Femur (tissue), 1 donor: ENCODE measurements around the gene ZNF385C.

Experiments
- DNase-seq: peaks from one replicate; pipeline ENCODE4 v3.0.0-alpha.2; 2017

Gene ZNF385C

DNA sequence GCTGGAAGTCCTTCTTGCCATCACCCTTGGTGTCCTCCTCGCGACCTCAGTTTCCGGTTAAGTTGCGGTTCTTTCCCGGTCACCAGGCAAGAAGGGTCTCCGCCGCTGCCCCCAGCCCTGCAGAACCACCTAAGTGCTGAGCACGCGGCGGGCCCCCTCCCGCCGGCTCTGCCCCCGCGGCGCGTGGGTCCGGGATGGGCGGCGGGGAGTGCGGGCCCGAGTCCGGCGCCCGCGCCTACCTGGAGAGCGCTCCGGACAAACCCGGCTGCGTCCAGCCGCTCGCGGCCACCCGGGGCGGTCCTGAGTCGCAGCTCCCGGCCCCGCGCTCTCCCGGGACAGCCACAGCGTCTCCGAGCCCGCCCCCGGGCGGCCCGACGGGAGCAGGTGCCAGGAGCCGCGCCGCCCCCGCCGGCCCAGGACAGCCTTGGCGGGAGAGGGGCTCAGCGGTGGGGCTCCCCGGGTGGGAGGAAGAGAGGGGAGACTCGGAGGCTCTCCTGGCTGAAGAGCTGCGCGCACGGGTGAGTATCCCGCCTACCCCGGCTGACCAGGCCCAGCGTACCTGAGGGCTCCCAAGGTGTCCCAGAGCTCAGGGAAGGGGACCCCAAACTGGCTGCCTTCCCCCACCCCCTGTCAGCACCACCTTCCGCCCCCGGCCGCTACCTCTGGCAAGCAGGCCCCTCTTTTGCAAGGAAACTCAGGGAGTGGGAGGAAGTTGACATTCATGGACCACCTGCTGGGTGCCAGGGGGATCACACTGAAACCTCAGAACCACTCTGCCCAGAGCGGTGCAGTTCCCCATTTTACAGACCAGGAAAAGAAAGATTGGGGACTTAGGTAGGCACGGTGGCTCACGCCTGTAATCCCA lies 25.7 kb downstream of the ZNF385C start:
- no peak for DNase-seq

DNA sequence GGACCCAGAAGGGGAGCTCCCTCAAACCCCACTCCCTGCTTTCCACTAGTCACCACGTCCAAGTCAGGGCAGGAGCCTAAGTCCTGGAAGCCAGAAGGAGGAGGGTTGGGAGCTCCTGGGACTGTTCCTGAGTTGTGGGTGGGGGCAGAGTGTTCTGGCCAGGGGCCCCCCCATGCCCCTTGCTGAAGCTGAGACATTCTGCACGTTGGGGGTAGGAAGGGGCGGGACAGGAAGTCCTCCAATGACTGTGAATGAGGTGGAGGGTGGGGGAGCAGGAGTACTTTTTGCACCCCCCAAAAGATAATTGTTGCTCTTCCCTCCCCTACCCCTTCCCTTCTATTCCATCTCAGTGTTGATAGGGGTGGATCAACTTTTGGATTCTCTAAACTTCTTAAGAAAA lies 26.5 kb downstream of the ZNF385C start:
- DNase-seq = no peak

DNA sequence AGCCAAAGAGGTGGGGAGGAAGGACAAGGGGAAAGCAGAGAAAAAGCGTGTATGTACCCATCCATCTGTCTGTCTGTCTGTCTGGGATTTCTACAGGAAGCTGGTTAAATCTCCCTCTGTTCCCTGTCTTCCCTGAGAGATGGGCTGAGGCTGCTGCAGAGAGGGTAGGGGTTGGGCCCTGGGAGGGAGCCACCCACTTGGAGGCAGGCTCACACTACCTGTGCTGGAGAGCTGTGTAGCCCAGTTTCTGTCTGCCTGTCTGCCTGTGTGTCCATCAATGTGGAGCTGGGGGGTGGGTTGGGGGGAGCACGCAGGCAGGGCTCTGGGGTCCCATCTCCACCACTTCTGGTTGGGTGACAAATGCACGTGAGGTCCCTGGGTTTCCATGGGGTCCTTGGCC lies 29.3 kb downstream of the ZNF385C start:
- DNase-seq = no peak

DNA sequence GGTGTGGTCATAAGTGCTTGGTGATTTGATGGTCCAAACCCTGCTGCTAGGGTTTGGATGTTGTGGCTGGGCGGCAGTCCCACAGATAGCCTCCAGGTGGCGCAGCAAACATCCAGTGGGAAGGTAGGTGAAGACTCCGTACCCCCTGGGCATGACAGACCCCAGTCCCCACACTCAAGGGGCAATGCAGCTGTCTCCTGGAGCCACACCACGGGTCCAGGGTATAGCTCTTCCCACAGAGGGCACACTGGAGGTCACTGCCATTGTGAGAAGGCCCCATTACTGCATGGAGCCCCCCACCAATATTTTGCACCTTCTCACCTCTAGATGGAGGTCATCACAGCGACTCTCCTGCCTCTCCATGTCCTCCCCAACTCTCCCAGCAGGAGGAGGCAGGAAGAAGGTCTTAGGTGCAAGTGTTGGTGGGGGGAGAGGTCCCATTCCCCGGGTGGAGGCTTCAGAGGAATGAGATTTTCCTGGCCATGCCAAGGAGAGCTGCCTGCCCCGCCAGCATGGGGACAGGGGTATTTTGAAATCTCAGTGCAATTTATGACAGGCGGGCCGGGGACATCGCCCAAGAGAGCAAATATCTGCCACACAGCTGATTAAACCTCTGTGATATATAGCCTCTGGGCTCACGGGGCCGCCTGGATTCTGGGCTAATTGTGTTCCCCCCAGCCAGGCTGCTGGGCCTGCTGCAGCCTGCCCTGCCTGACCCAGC lies 30.7 kb downstream of the ZNF385C start:
- DNase-seq = peak; percentile 68

GRCh38 chr17:42065201-42065600 lies 33.1 kb downstream of the ZNF385C start:
- DNase-seq = no peak

- no peak for DNase-seq
Measured at GRCh38 chr17:42062681-42063080, 35.6 kb downstream of the ZNF385C start.

- DNase-seq = no peak
Measured at GRCh38 chr17:42061646-42062487, 36.4 kb downstream of the ZNF385C start.

- no peak for DNase-seq
Measured at GRCh38 chr17:42060231-42060630, 38.0 kb downstream of the ZNF385C start.

GRCh38 chr17:42059815-42060214 lies 38.5 kb downstream of the ZNF385C start:
- no peak for DNase-seq

DNA sequence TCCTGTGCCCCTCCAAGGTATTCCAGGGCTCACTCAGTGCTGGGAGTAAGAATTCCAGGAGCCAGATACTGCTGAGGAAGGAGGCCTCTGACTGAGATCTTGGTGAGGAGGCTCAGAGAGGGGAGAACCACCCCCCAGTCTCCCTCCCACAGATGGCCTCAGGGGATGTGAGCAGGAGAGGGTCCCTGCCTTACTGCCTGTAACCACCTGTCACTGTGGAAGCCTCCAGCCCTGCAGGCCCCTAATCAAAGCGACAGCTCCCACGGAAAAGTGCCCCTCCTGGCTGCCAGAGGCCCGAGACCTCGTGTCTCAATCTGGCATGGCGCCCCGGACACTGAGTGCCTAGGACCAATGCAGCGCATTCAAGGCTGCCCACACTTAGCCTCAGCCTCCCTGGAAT lies 40.2 kb downstream of the ZNF385C start:
- no peak for DNase-seq

- DNase-seq = no peak
Measured at GRCh38 chr17:42056635-42057034, 41.6 kb downstream of the ZNF385C start.

GRCh38 chr17:42055496-42055895 lies 42.8 kb downstream of the ZNF385C start:
- DNase-seq = no peak

- DNase-seq = no peak
Measured at GRCh38 chr17:42055027-42055426, 43.2 kb downstream of the ZNF385C start.

DNA sequence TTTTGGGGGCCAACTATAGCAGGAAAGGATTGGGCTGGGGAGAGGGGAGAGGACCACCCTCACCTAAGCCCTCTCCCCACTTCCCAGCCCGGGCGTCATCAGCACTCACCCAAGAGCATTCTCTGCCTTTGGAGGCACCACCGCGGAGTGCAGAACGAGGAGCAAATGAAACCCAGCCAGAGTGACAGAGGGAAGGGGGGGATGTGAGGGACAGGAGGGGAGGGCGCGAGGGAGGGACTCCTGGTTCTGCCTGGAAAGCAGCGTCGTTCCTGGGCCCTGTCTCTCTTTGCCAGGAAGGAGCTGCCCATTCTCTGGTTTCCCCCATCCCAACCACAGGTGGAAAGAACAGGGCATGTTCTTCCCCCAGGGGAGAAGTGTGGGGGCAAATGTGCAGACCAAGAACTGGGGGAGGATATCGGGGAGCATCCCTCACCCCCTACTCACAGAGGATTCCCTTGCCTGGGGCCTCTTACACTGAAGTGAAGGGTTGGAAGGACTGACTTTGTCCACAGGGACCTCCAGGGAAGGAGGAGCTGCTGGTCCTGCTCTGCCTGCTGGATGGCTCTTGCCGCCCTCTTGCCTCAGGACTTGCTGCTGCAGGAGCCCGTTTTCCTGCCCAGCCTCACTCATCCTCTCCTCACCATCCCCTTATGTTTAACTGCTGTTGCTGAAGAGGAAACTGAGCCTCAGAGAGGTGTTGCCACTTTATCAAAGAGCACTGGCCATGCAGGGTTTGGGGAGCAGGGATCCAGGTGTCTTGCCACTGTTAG lies 44.4 kb downstream of the ZNF385C start:
- no peak for DNase-seq

GRCh38 chr17:42052346-42052877 lies 45.9 kb downstream of the ZNF385C start:
- DNase-seq = no peak

DNA sequence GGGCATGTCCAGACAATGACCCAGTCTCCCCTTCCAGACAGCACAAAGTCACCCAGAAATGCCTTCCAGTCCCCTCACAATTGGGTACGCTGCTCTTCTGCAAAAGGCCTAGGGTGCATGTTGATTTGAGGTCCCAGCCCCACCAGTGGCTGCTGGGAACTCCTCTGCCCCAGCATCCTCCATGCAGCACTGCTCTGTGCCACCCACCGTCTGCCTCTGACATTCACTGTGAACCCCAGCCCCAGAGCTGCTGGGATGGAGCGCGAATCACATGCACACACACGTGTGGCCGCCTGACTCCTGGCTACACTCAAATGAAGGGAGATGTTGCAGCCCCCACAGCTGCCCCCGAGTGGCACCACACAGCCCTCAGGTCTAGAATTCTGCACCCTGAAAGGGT lies 46.6 kb downstream of the ZNF385C start:
- no peak for DNase-seq

DNA sequence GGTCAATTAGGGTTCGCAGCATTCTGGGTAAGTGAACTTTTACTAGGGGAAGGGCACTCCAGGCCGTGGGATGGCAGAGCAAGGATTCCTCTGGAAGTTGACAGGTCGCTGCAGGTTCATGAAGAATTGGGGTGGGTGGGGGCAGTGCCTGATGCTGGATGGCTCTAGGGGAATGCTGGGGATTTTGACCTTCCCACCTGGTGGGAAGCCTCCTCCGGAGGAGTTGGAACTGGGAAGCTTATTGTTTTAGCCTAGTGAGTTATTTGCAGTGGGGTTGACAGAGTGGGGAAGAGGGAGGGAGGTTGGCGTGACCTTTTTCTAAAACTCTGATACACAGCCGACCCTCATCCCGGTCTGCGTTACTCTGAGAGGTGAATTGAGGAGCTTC lies 47.3 kb downstream of the ZNF385C start:
- DNase-seq = no peak

GRCh38 chr17:42050393-42051012 lies 47.8 kb downstream of the ZNF385C start, which contains the start of gene C17orf113:
C17orf113 (minus strand) TSS chr17:42050601; CDS start chr17:42043376, 7,225 bp downstream.
- DNase-seq = peak; percentile 70

GRCh38 chr17:42049834-42050392 lies 48.4 kb downstream of the ZNF385C start:
- no peak for DNase-seq

- no peak for DNase-seq
Measured at GRCh38 chr17:42047343-42047742, 50.9 kb downstream of the ZNF385C start.

DNA sequence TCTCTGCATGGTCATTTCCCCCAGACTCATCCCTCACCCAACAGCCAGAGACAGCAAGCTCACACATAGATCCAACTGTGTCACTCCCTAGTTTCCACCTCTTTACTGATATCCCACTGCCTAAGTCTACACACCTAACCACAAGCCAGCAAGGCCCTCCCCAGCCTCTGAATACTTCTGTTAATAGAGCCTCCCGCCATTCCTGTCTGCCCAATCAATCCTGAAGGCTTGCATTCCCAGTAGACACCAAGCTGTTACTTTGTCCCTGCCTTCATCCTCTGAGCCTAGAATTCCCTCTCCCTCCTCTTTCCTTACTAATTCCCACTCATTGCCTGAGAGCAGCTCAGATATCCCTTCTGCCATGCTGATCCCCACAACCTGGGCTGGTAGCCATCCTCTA lies 52.6 kb downstream of the ZNF385C start:
- no peak for DNase-seq
